ENCODE results near the gene SNX7.
A peak's percentile ranks its signal among the peaks of the same experiment; 100 is the strongest.

The SNX7 gene

GRCh38 chr1:98732985-98733781 is 71.7 kb downstream of the SNX7 start:
- TF ChIP-seq CTCF (IDR thresholded peaks at IDR 0.05; ENCODE audit: control insufficient read depth, extremely low read depth, insufficient read depth): no peak
- DNase-seq (ENCODE audit: low read depth): no peak
- H3K4me3 ChIP-seq (ENCODE audit: low read depth, low read length): no peak overlapping the region

GRCh38 chr1:98733782-98734112 is 72.2 kb downstream of the SNX7 start:
- DNase-seq (ENCODE audit: low read depth): no peak
- no peak overlapping the region for H3K4me3 ChIP-seq (ENCODE audit: low read depth, low read length)
- no peak for TF ChIP-seq CTCF (IDR thresholded peaks at IDR 0.05; ENCODE audit: control insufficient read depth, extremely low read depth, insufficient read depth)

GRCh38 chr1:98735756-98736155 is 74.2 kb downstream of the SNX7 start:
- no peak for DNase-seq (ENCODE audit: low read depth)
- TF ChIP-seq CTCF (IDR thresholded peaks at IDR 0.05; ENCODE audit: control insufficient read depth, extremely low read depth, insufficient read depth): no peak
- no peak overlapping the region for H3K4me3 ChIP-seq (ENCODE audit: low read depth, low read length)

- TF ChIP-seq CTCF (IDR thresholded peaks at IDR 0.05; ENCODE audit: control insufficient read depth, extremely low read depth, insufficient read depth): no peak
- no peak for DNase-seq (ENCODE audit: low read depth)
- H3K4me3 ChIP-seq (ENCODE audit: low read depth, low read length): no peak overlapping the region
Measured at GRCh38 chr1:98737835-98738234, 76.3 kb downstream of the SNX7 start.

GRCh38 chr1:98739762-98740161 is 78.2 kb downstream of the SNX7 start:
- no peak for TF ChIP-seq CTCF (IDR thresholded peaks at IDR 0.05; ENCODE audit: control insufficient read depth, extremely low read depth, insufficient read depth)
- no peak overlapping the region for H3K4me3 ChIP-seq (ENCODE audit: low read depth, low read length)
- DNase-seq (ENCODE audit: low read depth): no peak

- no peak overlapping the region for H3K4me3 ChIP-seq (ENCODE audit: low read depth, low read length)
- no peak for TF ChIP-seq CTCF (IDR thresholded peaks at IDR 0.05; ENCODE audit: control insufficient read depth, extremely low read depth, insufficient read depth)
- no peak for DNase-seq (ENCODE audit: low read depth)
Measured at GRCh38 chr1:98741164-98741563, 79.6 kb downstream of the SNX7 start.

- DNase-seq (ENCODE audit: low read depth): no peak
Measured at GRCh38 chr1:98749152-98749756, 87.7 kb downstream of the SNX7 start.

More at GRCh38 chr1:98749152-98749756, 87.7 kb downstream of the SNX7 start:
- TF ChIP-seq CTCF (IDR thresholded peaks at IDR 0.05; ENCODE audit: control insufficient read depth, extremely low read depth, insufficient read depth): peak; percentile 40
- no peak overlapping the region for H3K4me3 ChIP-seq (ENCODE audit: low read depth, low read length)
